WTC11 (cell line): ENCODE measurements around the gene MGAT5B. TPM values are rescaled to one million over a fixed set of nuclear protein-coding genes. Genes with fewer than 3 reads are reported as not detected.

Source experiments
- ATAC-seq: fragments of 200-7000 bp; cut with Tn5 transposase; 2 replicates; pipeline ENCODE4 v1.10.0; 2021; ENCODE audit warnings: mild to moderate bottlenecking, moderate library complexity
- CTCF ChIA-PET: fragments of 300-600 bp; sonication (Branson Sonifier 250); formaldehyde crosslinking; loops from one replicate; lab custom pipeline; 2021; ENCODE audit warnings: antibody characterized with exemption; lab: Charles Lee
- POLR2A ChIA-PET: fragments of 350-600 bp; sonication (Branson Sonifier 250); formaldehyde crosslinking; loops from one replicate; lab custom pipeline; 2021; ENCODE audit warnings: antibody characterized with exemption; lab: Charles Lee
- DNase-seq: peaks from one replicate; pipeline ENCODE4 v3.0.0; 2021; ENCODE audit warnings: low spot score
- H3K27ac Mint-ChIP-seq: 2 replicates; pipeline ENCODE4 v1.8.0; 2021; ENCODE audit warnings: mixed read lengths
- H3K27me3 Mint-ChIP-seq: 2 replicates; pipeline ENCODE4 v1.8.0; 2021; ENCODE audit warnings: low read depth, mild to moderate bottlenecking, moderate library complexity, mixed read lengths
- H3K36me3 Mint-ChIP-seq: 2 replicates; pipeline ENCODE4 v1.8.0; 2021; ENCODE audit warnings: mixed read lengths
- H3K4me1 Mint-ChIP-seq: 2 replicates; pipeline ENCODE4 v1.8.0; 2022; ENCODE audit warnings: mixed read lengths
- H3K4me3 Mint-ChIP-seq: 2 replicates; pipeline ENCODE4 v1.8.0; 2021; ENCODE audit warnings: mild to moderate bottlenecking, moderate library complexity, mixed read lengths
- H3K9me3 Mint-ChIP-seq: 2 replicates; pipeline ENCODE4 v1.8.0; 2021; ENCODE audit warnings: mixed read lengths
- ATF6 ChIP-seq: sonication (generic); formaldehyde crosslinking; IDR thresholded peaks from 2 replicates; pipeline ENCODE4 v1.8.1; 2023; ENCODE audit warnings: mild to moderate bottlenecking, missing genetic modification reagents
- ESRRA ChIP-seq: sonication (generic); formaldehyde crosslinking; IDR thresholded peaks from 2 replicates; pipeline ENCODE4 v1.8.1; 2022; ENCODE audit warnings: mild to moderate bottlenecking, missing genetic modification reagents, borderline replicate concordance
- ETV6 ChIP-seq: sonication (generic); formaldehyde crosslinking; IDR thresholded peaks from 2 replicates; pipeline ENCODE4 v1.8.1; 2022; ENCODE audit warnings: mild to moderate bottlenecking, missing genetic modification reagents
- GABPB1 ChIP-seq: sonication (generic); formaldehyde crosslinking; IDR thresholded peaks from 2 replicates; pipeline ENCODE4 v1.8.1; 2023; ENCODE audit warnings: mild to moderate bottlenecking, missing genetic modification reagents
- KAT7 ChIP-seq: sonication (generic); formaldehyde crosslinking; IDR thresholded peaks from 2 replicates; pipeline ENCODE4 v1.8.1; 2023; ENCODE audit warnings: missing genetic modification reagents, mild to moderate bottlenecking, borderline replicate concordance
- NFE2L1 ChIP-seq: sonication (generic); formaldehyde crosslinking; IDR thresholded peaks from 2 replicates; pipeline ENCODE4 v1.8.1; 2023; ENCODE audit warnings: missing genetic modification reagents
- NR1H2 ChIP-seq: sonication (generic); formaldehyde crosslinking; IDR thresholded peaks from 2 replicates; pipeline ENCODE4 v1.9.0; 2021; ENCODE audit warnings: mild to moderate bottlenecking, moderate library complexity, missing genetic modification reagents
- OVOL2 ChIP-seq: fragments of 250-450 bp; sonication (Bioruptor Pico); IDR thresholded peaks from 2 replicates; pipeline ENCODE4 v1.9.0; 2021; ENCODE audit warnings: mild to moderate bottlenecking, borderline replicate concordance
- PRRX2 ChIP-seq: fragments of 250-450 bp; sonication (Bioruptor Pico); IDR thresholded peaks from 2 replicates; pipeline ENCODE4 v1.8.0; 2021; ENCODE audit warnings: mild to moderate bottlenecking
- RELA ChIP-seq: sonication (generic); formaldehyde crosslinking; IDR thresholded peaks from 2 replicates; pipeline ENCODE4 v1.8.1; 2022; ENCODE audit warnings: missing genetic modification reagents, mild to moderate bottlenecking, borderline replicate concordance
- RORB ChIP-seq: fragments of 250-450 bp; sonication (Bioruptor Pico); IDR thresholded peaks from 2 replicates; pipeline ENCODE4 v1.9.0; 2021; ENCODE audit warnings: mild to moderate bottlenecking
- ZNF281 ChIP-seq: sonication (generic); formaldehyde crosslinking; IDR thresholded peaks from 2 replicates; pipeline ENCODE4 v1.8.0; 2023; ENCODE audit warnings: mild to moderate bottlenecking, missing genetic modification reagents
- ZNF423 ChIP-seq: fragments of 250-450 bp; sonication (Bioruptor Pico); IDR thresholded peaks from 2 replicates; pipeline ENCODE4 v2.1.2; 2022; ENCODE audit warnings: mild to moderate bottlenecking, moderate library complexity
- ZNF512 ChIP-seq: sonication (generic); formaldehyde crosslinking; IDR thresholded peaks from 2 replicates; pipeline ENCODE4 v1.8.1; 2022; ENCODE audit warnings: missing genetic modification reagents, borderline replicate concordance
- total RNA-seq: library from RNA; stranded (reverse); gene quantifications from 3 replicates; pipeline ENCODE4 v1.2.3, GENCODE V29; 2021
- TF ChIP-seq, protein P1 (sequence below): sonication (generic); formaldehyde crosslinking; IDR thresholded peaks from 2 replicates; pipeline ENCODE4 v1.8.0; 2023; ENCODE audit warnings: missing genetic modification reagents, mild to moderate bottlenecking, borderline replicate concordance
- TF ChIP-seq, protein P2 (sequence below): fragments of 250-450 bp; sonication (Bioruptor Pico); IDR thresholded peaks from 2 replicates; pipeline ENCODE4 v2.1.2; 2022; ENCODE audit warnings: mild to moderate bottlenecking, moderate library complexity
- TF ChIP-seq, protein P3 (sequence below): fragments of 200-600 bp; IDR thresholded peaks from 2 replicates; pipeline ENCODE4 v1.8.0; 2022; ENCODE audit warnings: antibody characterized with exemption

The MGAT5B gene
- total RNA-seq, 1 experiment from 2014 or later: 11.6 TPM

DNA sequence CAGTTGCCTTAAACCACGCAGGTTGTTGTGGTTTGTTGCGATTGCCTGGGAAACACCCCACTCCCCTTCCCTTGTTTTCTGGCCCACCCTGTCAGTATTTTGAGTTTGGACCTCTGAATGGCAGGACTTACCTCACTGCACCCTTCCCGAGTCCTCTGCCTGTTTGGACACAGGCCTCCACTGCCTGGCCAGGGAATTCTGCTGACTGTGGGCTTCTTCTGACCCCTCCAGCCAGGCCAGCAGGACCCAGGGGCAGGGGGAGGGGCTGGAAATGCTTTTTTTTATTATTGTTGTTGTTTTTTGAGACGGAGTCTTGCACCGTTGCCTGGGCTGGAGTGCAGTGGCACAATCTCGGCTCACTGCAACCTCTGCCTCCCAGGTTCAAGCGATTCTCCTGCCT is 4.2 kb upstream of the MGAT5B start:
- peaks cover 12% of the 10 kb centered on the region for H3K4me1 Mint-ChIP-seq
- ChIA-PET CTCF (interaction anchor here (1.1 to 1.2 kb wide), 2 partner anchors 16 to 24 kb away, joined by 3 read pairs; no protein-coding TSS in a partner anchor), POLR2A (no interaction called here)
- no peak overlapping the region for H3K4me3 Mint-ChIP-seq
- no peak overlapping the region for H3K27ac Mint-ChIP-seq
- TF ChIP-seq ZNF423 (CRISPR knock-in tag): no peak
- TF ChIP-seq ETV6 (CRISPR knock-in tag): no peak
- TF ChIP-seq GABPB1 (CRISPR knock-in tag): no peak
- TF ChIP-seq RORB (CRISPR knock-in tag): no peak
- TF ChIP-seq, protein P1, sequence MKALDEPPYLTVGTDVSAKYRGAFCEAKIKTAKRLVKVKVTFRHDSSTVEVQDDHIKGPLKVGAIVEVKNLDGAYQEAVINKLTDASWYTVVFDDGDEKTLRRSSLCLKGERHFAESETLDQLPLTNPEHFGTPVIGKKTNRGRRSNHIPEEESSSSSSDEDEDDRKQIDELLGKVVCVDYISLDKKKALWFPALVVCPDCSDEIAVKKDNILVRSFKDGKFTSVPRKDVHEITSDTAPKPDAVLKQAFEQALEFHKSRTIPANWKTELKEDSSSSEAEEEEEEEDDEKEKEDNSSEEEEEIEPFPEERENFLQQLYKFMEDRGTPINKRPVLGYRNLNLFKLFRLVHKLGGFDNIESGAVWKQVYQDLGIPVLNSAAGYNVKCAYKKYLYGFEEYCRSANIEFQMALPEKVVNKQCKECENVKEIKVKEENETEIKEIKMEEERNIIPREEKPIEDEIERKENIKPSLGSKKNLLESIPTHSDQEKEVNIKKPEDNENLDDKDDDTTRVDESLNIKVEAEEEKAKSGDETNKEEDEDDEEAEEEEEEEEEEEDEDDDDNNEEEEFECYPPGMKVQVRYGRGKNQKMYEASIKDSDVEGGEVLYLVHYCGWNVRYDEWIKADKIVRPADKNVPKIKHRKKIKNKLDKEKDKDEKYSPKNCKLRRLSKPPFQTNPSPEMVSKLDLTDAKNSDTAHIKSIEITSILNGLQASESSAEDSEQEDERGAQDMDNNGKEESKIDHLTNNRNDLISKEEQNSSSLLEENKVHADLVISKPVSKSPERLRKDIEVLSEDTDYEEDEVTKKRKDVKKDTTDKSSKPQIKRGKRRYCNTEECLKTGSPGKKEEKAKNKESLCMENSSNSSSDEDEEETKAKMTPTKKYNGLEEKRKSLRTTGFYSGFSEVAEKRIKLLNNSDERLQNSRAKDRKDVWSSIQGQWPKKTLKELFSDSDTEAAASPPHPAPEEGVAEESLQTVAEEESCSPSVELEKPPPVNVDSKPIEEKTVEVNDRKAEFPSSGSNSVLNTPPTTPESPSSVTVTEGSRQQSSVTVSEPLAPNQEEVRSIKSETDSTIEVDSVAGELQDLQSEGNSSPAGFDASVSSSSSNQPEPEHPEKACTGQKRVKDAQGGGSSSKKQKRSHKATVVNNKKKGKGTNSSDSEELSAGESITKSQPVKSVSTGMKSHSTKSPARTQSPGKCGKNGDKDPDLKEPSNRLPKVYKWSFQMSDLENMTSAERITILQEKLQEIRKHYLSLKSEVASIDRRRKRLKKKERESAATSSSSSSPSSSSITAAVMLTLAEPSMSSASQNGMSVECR (CRISPR knock-in tag): no peak
- no peak for TF ChIP-seq NR1H2 (CRISPR knock-in tag)
- no peak for TF ChIP-seq ATF6 (CRISPR knock-in tag)
- no peak for TF ChIP-seq ZNF281
- no peak for TF ChIP-seq ZNF512 (CRISPR knock-in tag)
- TF ChIP-seq, protein P2, sequence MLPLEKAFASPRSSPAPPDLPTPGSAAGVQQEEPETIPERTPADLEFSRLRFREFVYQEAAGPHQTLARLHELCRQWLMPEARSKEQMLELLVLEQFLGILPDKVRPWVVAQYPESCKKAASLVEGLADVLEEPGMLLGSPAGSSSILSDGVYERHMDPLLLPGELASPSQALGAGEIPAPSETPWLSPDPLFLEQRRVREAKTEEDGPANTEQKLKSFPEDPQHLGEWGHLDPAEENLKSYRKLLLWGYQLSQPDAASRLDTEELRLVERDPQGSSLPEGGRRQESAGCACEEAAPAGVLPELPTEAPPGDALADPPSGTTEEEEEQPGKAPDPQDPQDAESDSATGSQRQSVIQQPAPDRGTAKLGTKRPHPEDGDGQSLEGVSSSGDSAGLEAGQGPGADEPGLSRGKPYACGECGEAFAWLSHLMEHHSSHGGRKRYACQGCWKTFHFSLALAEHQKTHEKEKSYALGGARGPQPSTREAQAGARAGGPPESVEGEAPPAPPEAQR: no peak
- no peak for TF ChIP-seq ESRRA
- TF ChIP-seq NFE2L1: no peak
- TF ChIP-seq, protein P3, sequence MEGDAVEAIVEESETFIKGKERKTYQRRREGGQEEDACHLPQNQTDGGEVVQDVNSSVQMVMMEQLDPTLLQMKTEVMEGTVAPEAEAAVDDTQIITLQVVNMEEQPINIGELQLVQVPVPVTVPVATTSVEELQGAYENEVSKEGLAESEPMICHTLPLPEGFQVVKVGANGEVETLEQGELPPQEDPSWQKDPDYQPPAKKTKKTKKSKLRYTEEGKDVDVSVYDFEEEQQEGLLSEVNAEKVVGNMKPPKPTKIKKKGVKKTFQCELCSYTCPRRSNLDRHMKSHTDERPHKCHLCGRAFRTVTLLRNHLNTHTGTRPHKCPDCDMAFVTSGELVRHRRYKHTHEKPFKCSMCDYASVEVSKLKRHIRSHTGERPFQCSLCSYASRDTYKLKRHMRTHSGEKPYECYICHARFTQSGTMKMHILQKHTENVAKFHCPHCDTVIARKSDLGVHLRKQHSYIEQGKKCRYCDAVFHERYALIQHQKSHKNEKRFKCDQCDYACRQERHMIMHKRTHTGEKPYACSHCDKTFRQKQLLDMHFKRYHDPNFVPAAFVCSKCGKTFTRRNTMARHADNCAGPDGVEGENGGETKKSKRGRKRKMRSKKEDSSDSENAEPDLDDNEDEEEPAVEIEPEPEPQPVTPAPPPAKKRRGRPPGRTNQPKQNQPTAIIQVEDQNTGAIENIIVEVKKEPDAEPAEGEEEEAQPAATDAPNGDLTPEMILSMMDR: no peak
- no peak for TF ChIP-seq RELA (CRISPR knock-in tag)
- no peak for TF ChIP-seq OVOL2 (CRISPR knock-in tag)
- TF ChIP-seq KAT7 (CRISPR knock-in tag): no peak
- TF ChIP-seq PRRX2 (CRISPR knock-in tag): no peak
- H3K36me3 Mint-ChIP-seq: no peaks in the 10 kb centered on the region
- DNase-seq (no peak), ATAC-seq (no peak)
- peaks cover 16% of the 10 kb centered on the region for H3K27me3 Mint-ChIP-seq
- no peaks in the 10 kb centered on the region for H3K9me3 Mint-ChIP-seq
